DOHH2 (cell line): ENCODE data around the gene ZRANB3.
A peak's percentile ranks its signal among the peaks of the same experiment; 100 is the strongest.

ENCODE experiments used
- H3F3A ChIP-seq: fragments of 200-600 bp; sonication (generic), shearing (Covaris generic); 2 replicates; pipeline ENCODE4 v1.6.0; 2016; ENCODE audit warnings: antibody characterized with exemption, mild to moderate bottlenecking; ENCODE audit not compliant: control insufficient read depth, insufficient read depth
- H3K27ac ChIP-seq: fragments of 200-600 bp; sonication (generic); 2 replicates; pipeline ENCODE4 v1.5.1; 2014; ENCODE audit warnings: low read depth, mild to moderate bottlenecking, low read length, moderate library complexity
- H3K27me3 ChIP-seq: fragments of 200-600 bp; sonication (generic); 2 replicates; pipeline ENCODE4 v1.6.1; 2014; ENCODE audit warnings: mild to moderate bottlenecking, low read length, mixed read lengths; ENCODE audit not compliant: control insufficient read depth
- H3K36me3 ChIP-seq: fragments of 200-600 bp; sonication (generic); 2 replicates; pipeline ENCODE4 v1.6.1; 2014; ENCODE audit warnings: mild to moderate bottlenecking, low read length, moderate library complexity, mixed read lengths; ENCODE audit not compliant: control insufficient read depth
- H3K4me1 ChIP-seq: fragments of 200-600 bp; sonication (generic); 2 replicates; pipeline ENCODE4 v1.6.1; 2014; ENCODE audit warnings: mild to moderate bottlenecking, low read length, mixed read lengths; ENCODE audit not compliant: control insufficient read depth
- H3K4me2 ChIP-seq: fragments of 200-600 bp; sonication (generic); 2 replicates; pipeline ENCODE4 v1.6.0; 2014; ENCODE audit warnings: mild to moderate bottlenecking, low read length, moderate library complexity
- H3K4me3 ChIP-seq: fragments of 200-600 bp; sonication (generic); 2 replicates; pipeline ENCODE4 v1.5.1; 2014; ENCODE audit warnings: mild to moderate bottlenecking, low read length, mixed read lengths
- H3K79me2 ChIP-seq: fragments of 200-600 bp; sonication (generic); 2 replicates; pipeline ENCODE4 v1.6.1; 2014; ENCODE audit warnings: mild to moderate bottlenecking, low read length, mixed read lengths; ENCODE audit not compliant: control insufficient read depth
- H3K9me2 ChIP-seq: fragments of 200-600 bp; sonication (generic); replicated peaks from 2 replicates; pipeline ENCODE4 v1.6.1; 2014; ENCODE audit warnings: mild to moderate bottlenecking, low read length, mixed read lengths; ENCODE audit not compliant: control insufficient read depth
- H3K9me3 ChIP-seq: fragments of 200-600 bp; sonication (generic); 2 replicates; pipeline ENCODE4 v1.6.1; 2014; ENCODE audit warnings: antibody characterized with exemption, low read length, mixed read lengths; ENCODE audit not compliant: control insufficient read depth, insufficient read depth
- H4K20me1 ChIP-seq: fragments of 200-600 bp; sonication (generic); 2 replicates; pipeline ENCODE4 v1.6.0; 2014; ENCODE audit warnings: low read depth, mild to moderate bottlenecking, antibody characterized with exemption, low read length, moderate library complexity; ENCODE audit not compliant: control insufficient read depth, insufficient read depth
- EZH2phosphoT487 ChIP-seq: fragments of 200-600 bp; sonication (generic); IDR thresholded peaks from 2 replicates; pipeline ENCODE4 v1.6.1; 2017; ENCODE audit warnings: borderline replicate concordance, mild to moderate bottlenecking, antibody characterized with exemption, low read length, moderate library complexity, mixed read lengths
- TF ChIP-seq, protein P1 (sequence below): fragments of 200-600 bp; sonication (generic); IDR thresholded peaks from one replicate; pipeline ENCODE4 v1.5.1; 2014; ENCODE audit warnings: antibody characterized with exemption, mild to moderate bottlenecking, low read depth, low read length; ENCODE audit not compliant: poor library complexity, severe bottlenecking

ZRANB3 gene

DNA sequence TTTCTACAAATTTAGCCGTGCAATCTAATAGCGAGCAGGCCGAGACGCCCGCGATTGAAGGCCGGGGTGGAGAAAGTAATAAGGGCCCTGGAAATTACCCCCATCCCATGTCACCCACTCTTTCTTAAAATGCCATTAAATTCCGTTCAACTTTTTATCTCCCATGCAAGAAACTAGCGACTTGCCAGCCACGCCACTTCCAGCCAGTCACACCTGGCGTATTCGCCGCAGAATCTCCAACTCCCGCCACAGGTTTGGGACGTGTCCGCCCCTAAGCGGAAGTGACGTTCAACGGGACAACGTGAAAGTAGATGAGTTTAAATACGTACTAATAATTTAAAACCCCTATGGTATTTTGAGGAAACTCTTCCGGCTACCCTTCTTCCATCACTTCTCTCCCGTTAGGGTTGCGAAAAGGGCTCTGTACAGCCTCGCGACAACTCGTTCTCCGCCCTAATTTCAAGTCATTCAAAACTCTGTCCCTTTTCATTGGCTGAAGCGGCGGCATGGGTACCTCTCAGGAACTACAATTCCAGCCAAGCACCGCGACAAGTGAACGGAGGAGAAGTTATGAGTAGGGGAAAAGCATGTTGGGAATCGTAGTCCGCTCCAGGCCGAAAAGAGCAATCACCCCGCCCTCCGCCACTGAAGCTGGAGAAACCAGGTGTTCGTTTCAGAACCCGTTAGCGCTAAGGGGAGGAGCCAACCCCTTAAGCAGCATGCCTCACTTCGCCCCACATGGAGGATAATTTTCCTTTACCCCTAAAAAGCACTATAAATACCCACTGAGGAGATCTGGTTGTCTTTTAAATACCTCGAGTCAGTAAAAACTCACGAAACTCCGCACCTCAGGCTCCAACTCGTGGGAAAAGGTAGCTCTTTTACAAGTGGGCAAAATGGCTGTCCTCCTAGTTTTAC is at the start of gene ZRANB3:
Gene ZRANB3 (minus strand): TSS at position 906 of the 918 bp plus-strand sequence.
- H3K36me3 ChIP-seq: peaks cover 41% of the 10 kb centered on the region
- peak within 1 kb of the TSS; percentile 73 for H3K4me3 ChIP-seq
- no peaks in the 10 kb centered on the region for H3F3A ChIP-seq
- no peaks in the 10 kb centered on the region for H3K9me3 ChIP-seq
- H3K4me2 ChIP-seq: peak within 1 kb of the TSS; percentile 76
- peaks cover 39% of the 10 kb centered on the region for H3K4me1 ChIP-seq
- no peak for TF ChIP-seq EZH2phosphoT487
- TF ChIP-seq, protein P1, sequence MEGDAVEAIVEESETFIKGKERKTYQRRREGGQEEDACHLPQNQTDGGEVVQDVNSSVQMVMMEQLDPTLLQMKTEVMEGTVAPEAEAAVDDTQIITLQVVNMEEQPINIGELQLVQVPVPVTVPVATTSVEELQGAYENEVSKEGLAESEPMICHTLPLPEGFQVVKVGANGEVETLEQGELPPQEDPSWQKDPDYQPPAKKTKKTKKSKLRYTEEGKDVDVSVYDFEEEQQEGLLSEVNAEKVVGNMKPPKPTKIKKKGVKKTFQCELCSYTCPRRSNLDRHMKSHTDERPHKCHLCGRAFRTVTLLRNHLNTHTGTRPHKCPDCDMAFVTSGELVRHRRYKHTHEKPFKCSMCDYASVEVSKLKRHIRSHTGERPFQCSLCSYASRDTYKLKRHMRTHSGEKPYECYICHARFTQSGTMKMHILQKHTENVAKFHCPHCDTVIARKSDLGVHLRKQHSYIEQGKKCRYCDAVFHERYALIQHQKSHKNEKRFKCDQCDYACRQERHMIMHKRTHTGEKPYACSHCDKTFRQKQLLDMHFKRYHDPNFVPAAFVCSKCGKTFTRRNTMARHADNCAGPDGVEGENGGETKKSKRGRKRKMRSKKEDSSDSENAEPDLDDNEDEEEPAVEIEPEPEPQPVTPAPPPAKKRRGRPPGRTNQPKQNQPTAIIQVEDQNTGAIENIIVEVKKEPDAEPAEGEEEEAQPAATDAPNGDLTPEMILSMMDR: no peak
- no peaks in the 10 kb centered on the region for H3K9me2 ChIP-seq
- peaks cover 87% of the 10 kb centered on the region for H3K79me2 ChIP-seq
- 0 out of 2 replicates have a peak, but pooled peaks cover 3% of the 10 kb centered on the region for H4K20me1 ChIP-seq
- H3K27ac ChIP-seq: peak within 1 kb of the TSS; percentile 69
- no peaks in the 10 kb centered on the region for H3K27me3 ChIP-seq

DNA sequence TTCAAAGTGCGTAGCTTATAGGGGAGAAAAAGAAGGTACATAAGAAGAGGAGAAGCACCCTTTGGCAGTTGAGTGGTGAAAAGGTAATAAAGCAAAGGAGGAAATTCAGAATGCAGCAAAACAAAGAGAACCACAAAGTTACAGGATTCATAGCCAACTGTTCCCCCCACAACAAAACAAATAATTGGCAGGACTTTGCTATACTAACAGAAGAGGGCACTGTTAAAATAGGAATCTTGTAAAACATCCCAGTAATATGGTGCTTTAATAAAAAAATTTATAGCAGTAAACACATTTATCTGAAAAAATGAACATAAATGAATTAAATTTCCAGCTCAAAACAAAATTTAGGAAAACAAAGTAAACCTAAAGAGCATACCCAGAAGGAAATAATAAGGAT is 42.6 kb upstream of the ZRANB3 start:
- Histone ChIP-seq H3K36me3 (peaks cover 12% of the 10 kb centered on the region), H3K4me1 (peaks cover 8% of the 10 kb centered on the region), H3K27ac (no peak overlapping the region), H3K4me3 (no peak overlapping the region), H3K79me2 (peaks cover 6% of the 10 kb centered on the region), H4K20me1 (no peaks in the 10 kb centered on the region), H3K9me3 (no peaks in the 10 kb centered on the region), H3K4me2 (no peak overlapping the region), H3K9me2 (no peaks in the 10 kb centered on the region), H3F3A (no peaks in the 10 kb centered on the region), H3K27me3 (no peaks in the 10 kb centered on the region)
- TF ChIP-seq, protein P1: peak; percentile 25
- TF ChIP-seq EZH2phosphoT487: no peak

DNA sequence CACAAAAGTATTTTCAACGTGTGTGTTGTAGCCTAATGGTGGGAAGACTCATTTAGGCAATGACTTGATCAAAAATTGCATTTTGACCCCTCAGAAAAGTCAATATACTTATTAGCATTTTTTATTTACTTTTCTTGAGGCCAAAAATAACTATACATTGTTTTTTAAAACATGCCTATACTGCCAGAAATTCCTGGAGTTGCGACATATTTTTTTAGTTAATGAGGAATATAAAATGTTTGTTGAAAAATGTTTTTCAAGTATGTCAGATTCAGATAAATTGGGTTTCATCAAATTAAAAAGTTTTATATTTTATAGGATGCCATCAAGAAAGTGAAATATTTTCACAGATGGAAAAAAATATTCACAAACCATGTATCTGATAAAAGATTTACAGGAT is 39.9 kb upstream of the ZRANB3 start:
- Histone ChIP-seq H3K9me2 (no peaks in the 10 kb centered on the region), H3K4me1 (no peaks in the 10 kb centered on the region), H3K36me3 (peaks cover 23% of the 10 kb centered on the region), H3K4me2 (no peak overlapping the region), H3K4me3 (no peak overlapping the region), H3K9me3 (no peaks in the 10 kb centered on the region), H3K79me2 (peaks cover 15% of the 10 kb centered on the region), H3K27ac (no peak overlapping the region), H3K27me3 (no peaks in the 10 kb centered on the region), H4K20me1 (no peaks in the 10 kb centered on the region), H3F3A (no peaks in the 10 kb centered on the region)
- no peak for TF ChIP-seq EZH2phosphoT487
- TF ChIP-seq, protein P1: no peak
